ENCODE data around the gene LPIN2. TPM values are rescaled to one million over a fixed set of nuclear protein-coding genes. Genes with fewer than 3 reads are reported as not detected.
"Not testable (repeated sequence)": the region's sequence is repeated elsewhere in the genome, so short reads cannot be mapped to it uniquely, and the experiment has no call there.

Gene LPIN2
- total RNA-seq, 1 experiment from 2014 or later: 15.7 TPM

- Mint-ChIP-seq H3K27me3 (ENCODE audit: unreplicated experiment) (no peaks in the 10 kb centered on the region), H3K4me1 (ENCODE audit: low read depth, unreplicated experiment) (peaks cover 34% of the 10 kb centered on the region), H3K4me3 (ENCODE audit: low read depth, unreplicated experiment) (no peak overlapping the region), H3K27ac (ENCODE audit: unreplicated experiment) (no peak overlapping the region), H3K36me3 (ENCODE audit: insufficient read depth, unreplicated experiment) (peaks cover 6% of the 10 kb centered on the region), H3K9me3 (ENCODE audit: low read depth, unreplicated experiment) (no peaks in the 10 kb centered on the region)
- no peak for DNase-seq
- no TSS peak for BruUV-seq (replicated peaks)
- intact Hi-C loops (cut with micrococcal nuclease; ENCODE audit: unreplicated experiment): no loop called here
- TF ChIP-seq, protein P1, sequence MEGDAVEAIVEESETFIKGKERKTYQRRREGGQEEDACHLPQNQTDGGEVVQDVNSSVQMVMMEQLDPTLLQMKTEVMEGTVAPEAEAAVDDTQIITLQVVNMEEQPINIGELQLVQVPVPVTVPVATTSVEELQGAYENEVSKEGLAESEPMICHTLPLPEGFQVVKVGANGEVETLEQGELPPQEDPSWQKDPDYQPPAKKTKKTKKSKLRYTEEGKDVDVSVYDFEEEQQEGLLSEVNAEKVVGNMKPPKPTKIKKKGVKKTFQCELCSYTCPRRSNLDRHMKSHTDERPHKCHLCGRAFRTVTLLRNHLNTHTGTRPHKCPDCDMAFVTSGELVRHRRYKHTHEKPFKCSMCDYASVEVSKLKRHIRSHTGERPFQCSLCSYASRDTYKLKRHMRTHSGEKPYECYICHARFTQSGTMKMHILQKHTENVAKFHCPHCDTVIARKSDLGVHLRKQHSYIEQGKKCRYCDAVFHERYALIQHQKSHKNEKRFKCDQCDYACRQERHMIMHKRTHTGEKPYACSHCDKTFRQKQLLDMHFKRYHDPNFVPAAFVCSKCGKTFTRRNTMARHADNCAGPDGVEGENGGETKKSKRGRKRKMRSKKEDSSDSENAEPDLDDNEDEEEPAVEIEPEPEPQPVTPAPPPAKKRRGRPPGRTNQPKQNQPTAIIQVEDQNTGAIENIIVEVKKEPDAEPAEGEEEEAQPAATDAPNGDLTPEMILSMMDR (IDR thresholded peaks at IDR 0.05; ENCODE audit: unreplicated experiment): no peak
- CTCF ChIA-PET: interaction anchor here (1.2 kb wide), 1 partner anchor 241 kb away, joined by 3 read pairs; no protein-coding TSS in a partner anchor
Measured at GRCh38 chr18:3005462-3005861, 7.5 kb downstream of the LPIN2 start.

DNA sequence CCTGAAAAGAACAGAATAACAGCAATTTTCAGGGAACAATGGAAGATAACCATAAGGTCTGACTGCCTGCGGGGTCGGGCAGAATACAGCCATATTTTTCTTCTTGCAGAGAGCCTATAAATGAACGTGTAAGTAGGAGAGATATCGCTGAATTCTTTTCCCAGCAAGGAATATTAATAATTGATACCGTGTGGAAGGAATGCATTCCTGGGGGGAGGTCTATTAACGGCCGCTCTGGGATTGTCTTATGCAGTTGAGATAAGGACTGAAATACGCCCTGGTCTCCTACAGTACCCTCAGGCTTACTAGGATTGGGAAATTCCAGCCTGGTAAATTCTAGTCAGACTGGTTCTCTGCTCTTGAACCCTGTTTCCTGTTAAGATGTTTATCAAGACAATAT is 9.2 kb downstream of the LPIN2 start:
- CTCF ChIA-PET; BruUV-seq (replicated peaks); H3K27ac Mint-ChIP-seq (ENCODE audit: unreplicated experiment); H3K4me3 Mint-ChIP-seq (ENCODE audit: low read depth, unreplicated experiment); H3K9me3 Mint-ChIP-seq (ENCODE audit: low read depth, unreplicated experiment); intact Hi-C loops (cut with micrococcal nuclease; ENCODE audit: unreplicated experiment); H3K27me3 Mint-ChIP-seq (ENCODE audit: unreplicated experiment); H3K36me3 Mint-ChIP-seq (ENCODE audit: insufficient read depth, unreplicated experiment); DNase-seq: not testable (repeated sequence)
- H3K4me1 Mint-ChIP-seq (ENCODE audit: low read depth, unreplicated experiment): peaks cover 23% of the 10 kb centered on the region

DNA sequence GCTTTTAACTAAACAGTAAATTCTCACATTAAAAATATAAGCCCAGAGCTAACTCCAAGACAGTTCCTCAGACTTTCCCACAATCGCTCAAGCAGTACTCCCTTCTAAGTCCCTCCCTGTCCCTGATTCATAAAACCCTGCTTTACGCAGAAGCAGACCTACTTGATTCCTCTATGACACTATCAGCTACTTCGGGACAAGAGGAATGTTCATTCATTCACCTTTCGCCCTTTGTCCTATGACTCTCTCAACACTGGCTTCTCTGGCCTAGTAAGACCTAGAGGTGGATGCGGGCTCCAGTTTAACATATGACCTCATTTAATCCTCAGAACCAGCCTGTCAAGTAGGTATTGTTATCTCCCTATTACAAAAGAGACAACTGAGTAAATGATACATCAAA is 10.2 kb downstream of the LPIN2 start:
- TF ChIP-seq, protein P1 (IDR thresholded peaks at IDR 0.05; ENCODE audit: unreplicated experiment): no peak
- CTCF ChIA-PET: interaction anchor here (0.7 kb wide), 1 partner anchor 60 kb away, joined by 3 read pairs; no protein-coding TSS in a partner anchor
- peaks cover 27% of the 10 kb centered on the region for H3K4me1 Mint-ChIP-seq (ENCODE audit: low read depth, unreplicated experiment)
- H3K9me3 Mint-ChIP-seq (ENCODE audit: low read depth, unreplicated experiment): no peaks in the 10 kb centered on the region
- intact Hi-C loops (cut with micrococcal nuclease; ENCODE audit: unreplicated experiment): no loop called here
- H3K27ac Mint-ChIP-seq (ENCODE audit: unreplicated experiment): no peak overlapping the region
- H3K27me3 Mint-ChIP-seq (ENCODE audit: unreplicated experiment): no peaks in the 10 kb centered on the region
- DNase-seq: no peak
- no peak overlapping the region for H3K4me3 Mint-ChIP-seq (ENCODE audit: low read depth, unreplicated experiment)
- peaks cover 6% of the 10 kb centered on the region for H3K36me3 Mint-ChIP-seq (ENCODE audit: insufficient read depth, unreplicated experiment)
- BruUV-seq (replicated peaks): no TSS peak

GRCh38 chr18:2998644-2999043 is 14.3 kb downstream of the LPIN2 start:
- TF ChIP-seq, protein P1 (IDR thresholded peaks at IDR 0.05; ENCODE audit: unreplicated experiment): no peak
- H3K36me3 Mint-ChIP-seq (ENCODE audit: insufficient read depth, unreplicated experiment): no peaks in the 10 kb centered on the region
- CTCF ChIA-PET: no interaction called here
- H3K4me3 Mint-ChIP-seq (ENCODE audit: low read depth, unreplicated experiment): no peak overlapping the region
- no TSS peak for BruUV-seq (replicated peaks)
- no peak for DNase-seq
- H3K27ac Mint-ChIP-seq (ENCODE audit: unreplicated experiment): no peak overlapping the region
- H3K9me3 Mint-ChIP-seq (ENCODE audit: low read depth, unreplicated experiment): no peaks in the 10 kb centered on the region
- peaks cover 31% of the 10 kb centered on the region for H3K4me1 Mint-ChIP-seq (ENCODE audit: low read depth, unreplicated experiment)
- intact Hi-C loops (cut with micrococcal nuclease; ENCODE audit: unreplicated experiment): no loop called here
- no peaks in the 10 kb centered on the region for H3K27me3 Mint-ChIP-seq (ENCODE audit: unreplicated experiment)

DNA sequence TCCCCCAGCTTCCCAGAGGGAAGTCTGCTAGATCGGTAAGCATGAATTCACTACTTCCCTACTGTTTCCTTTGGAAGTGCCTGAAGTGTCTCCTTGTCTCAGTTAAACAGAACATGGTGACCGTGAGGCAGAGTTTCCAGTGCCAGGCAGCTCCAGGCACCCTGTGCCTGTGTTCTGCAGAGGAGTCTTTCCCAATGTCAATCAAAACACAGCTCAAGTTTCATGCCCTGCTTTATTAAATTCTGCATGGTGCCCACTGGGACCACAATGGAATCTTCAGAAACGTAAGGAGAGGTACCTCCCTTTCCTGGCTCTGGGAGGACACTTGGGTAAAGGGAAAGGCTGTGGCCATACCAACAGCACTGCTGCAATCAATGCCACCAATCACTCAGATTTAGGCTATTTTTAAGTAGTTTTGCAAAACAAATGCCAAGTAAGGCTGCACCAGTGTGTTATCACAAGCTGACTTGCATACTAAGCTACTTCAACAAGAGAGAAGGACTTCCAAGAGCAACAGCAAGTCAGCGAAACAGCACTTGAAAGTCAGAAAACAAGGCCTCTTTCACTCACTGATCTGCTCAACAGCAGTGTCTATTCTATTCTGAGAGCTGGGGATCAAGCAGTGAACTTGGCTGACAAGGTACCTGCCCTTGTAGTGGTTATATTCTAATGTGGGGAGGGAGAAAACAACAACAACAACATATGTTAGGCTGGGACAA is 14.9 kb downstream of the LPIN2 start:
- H3K9me3 Mint-ChIP-seq (ENCODE audit: low read depth, unreplicated experiment): no peaks in the 10 kb centered on the region
- no peaks in the 10 kb centered on the region for H3K27me3 Mint-ChIP-seq (ENCODE audit: unreplicated experiment)
- BruUV-seq (replicated peaks): no TSS peak
- H3K4me3 Mint-ChIP-seq (ENCODE audit: low read depth, unreplicated experiment): no peak overlapping the region
- intact Hi-C loops (cut with micrococcal nuclease; ENCODE audit: unreplicated experiment): no loop called here
- TF ChIP-seq, protein P1 (IDR thresholded peaks at IDR 0.05; ENCODE audit: unreplicated experiment): no peak
- H3K4me1 Mint-ChIP-seq (ENCODE audit: low read depth, unreplicated experiment): peaks cover 29% of the 10 kb centered on the region
- CTCF ChIA-PET: no interaction called here
- no peak for DNase-seq
- no peak overlapping the region for H3K27ac Mint-ChIP-seq (ENCODE audit: unreplicated experiment)
- no peaks in the 10 kb centered on the region for H3K36me3 Mint-ChIP-seq (ENCODE audit: insufficient read depth, unreplicated experiment)
